NCI-H1092 (cell line): ENCODE results near the gene OR3A3.

Experiments used
- DNase-seq: peaks from one replicate; lab custom pipeline; 2025; lab: John Stamatoyannopoulos, UW

OR3A3 gene

DNA sequence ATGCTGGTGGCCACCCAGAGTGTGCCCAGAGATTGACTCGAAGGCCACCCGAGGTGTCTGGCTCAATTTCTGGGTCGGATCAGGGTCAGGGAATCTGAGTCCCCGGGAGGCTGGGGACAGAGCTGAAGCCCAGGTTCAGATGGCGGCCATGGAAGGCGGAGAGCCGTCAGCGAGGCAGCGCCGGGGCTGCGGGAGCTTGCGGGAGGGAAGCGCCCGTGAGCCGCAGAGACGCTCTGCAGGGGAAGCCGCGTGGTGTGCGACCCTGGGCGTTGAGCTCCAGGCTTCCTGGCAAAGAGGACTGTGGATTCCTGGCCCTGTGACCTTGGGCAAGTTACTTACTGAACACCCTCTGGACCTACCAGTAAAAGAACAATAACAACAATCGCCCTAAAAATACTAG, 61.0 kb downstream of the OR3A3 start:
- no peak for DNase-seq
